IPS-18c (cell line): Measurements from ENCODE around the gene APAF1.

Experiments
- H3K4me3 ChIP-seq: 2 replicates; pipeline ENCODE4 v1.7.0; 2013; ENCODE audit warnings: low read depth, mild to moderate bottlenecking, low read length, moderate library complexity; ENCODE audit not compliant: insufficient read depth
- H3K9me3 ChIP-seq: one replicate; pipeline ENCODE4 v1.6.1; 2013; ENCODE audit warnings: mild to moderate bottlenecking, low read length, moderate library complexity; ENCODE audit not compliant: control insufficient read depth, insufficient read depth

Gene APAF1

DNA sequence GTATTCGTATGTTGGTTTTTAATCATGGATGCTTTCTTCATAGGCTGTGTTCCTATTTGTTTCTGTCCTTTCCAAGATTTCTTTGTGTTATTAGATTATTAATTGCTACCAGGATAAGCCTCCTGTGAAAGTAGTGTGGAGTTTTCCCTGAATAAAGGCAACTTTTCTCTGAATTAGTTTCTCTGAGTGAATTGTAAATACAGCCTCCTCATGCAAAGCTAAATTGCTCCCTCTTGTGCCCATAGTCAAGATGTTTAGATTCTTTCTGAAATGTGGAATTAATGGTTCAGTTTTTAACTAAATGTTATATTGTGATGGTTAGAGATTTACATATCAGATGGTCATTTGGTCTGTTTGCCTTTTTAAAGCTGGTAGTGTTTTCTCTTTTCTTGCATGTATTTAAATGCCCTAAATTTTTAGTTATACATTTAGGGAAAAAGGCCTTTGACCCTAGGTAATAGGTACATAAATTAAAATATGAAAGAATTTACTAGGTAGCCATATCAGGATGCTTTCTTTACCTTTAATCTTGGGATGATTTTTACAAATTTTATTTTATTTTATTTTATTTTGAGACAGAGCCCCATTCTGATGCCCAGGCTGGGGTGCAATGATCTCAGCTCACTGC, 8.9 kb downstream of the APAF1 start:
- Histone ChIP-seq H3K4me3 (no peak overlapping the region), H3K9me3 (no peaks in the 10 kb centered on the region)

DNA sequence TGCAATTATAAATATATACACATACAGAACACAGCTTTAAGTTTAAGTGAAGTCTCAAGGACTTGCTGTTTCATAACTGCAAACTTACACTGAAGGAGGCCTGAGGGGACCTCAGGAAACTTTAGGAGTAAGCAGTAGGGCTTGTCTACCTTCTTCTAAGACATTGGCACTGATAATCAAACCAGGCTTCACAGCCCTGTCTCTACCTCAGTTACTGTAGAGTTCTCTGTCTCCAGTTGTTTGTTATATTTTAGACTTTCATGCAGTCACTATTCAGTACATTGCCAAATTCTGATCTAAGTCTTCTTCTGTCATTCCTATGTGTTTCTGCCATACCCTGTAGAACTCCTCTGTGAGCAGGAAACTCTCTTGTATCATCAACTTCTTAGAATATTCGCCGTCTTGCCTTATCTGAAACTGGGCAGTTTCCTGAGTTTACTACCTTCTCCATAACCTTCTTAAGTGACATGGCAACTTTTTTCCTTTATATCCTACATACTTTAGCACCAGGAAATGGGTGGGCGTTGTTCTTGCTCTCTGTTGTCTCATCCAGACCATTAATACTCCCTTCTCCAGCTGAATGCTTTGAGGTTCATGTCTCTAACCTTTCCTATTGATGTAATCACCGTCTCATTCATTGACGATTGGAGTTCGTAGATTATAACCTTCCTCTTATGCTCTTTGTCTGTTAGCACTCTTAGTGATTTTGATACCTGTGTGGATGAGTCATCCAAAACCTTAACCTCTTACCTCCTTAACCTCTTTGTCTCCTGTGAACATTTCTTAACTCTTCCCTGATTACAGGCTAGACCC, 11.4 kb downstream of the APAF1 start:
- no peak overlapping the region for H3K4me3 ChIP-seq

DNA sequence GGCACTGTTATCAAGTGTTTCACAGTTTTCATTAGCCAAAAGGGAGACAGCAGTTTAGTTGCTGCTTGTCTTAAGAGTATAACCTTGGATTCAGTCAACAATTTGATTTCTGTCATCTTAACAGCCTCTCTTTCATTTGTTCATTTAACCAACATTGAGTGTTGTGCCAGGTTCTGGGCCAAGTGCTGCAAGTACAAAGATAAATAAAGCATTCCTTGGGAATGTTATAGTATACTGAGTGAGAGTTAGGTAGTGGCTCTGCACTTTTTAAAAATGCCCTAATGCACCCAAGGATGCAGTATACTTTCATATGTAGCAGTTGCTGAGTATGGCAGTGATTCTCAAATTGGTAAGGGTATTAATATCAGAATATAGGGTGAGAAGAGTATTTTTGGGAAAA, 15.4 kb downstream of the APAF1 start:
- no peaks in the 10 kb centered on the region for H3K9me3 ChIP-seq

More for the DNA sequence above, 11.4 kb downstream of the APAF1 start:
- no peaks in the 10 kb centered on the region for H3K9me3 ChIP-seq

DNA sequence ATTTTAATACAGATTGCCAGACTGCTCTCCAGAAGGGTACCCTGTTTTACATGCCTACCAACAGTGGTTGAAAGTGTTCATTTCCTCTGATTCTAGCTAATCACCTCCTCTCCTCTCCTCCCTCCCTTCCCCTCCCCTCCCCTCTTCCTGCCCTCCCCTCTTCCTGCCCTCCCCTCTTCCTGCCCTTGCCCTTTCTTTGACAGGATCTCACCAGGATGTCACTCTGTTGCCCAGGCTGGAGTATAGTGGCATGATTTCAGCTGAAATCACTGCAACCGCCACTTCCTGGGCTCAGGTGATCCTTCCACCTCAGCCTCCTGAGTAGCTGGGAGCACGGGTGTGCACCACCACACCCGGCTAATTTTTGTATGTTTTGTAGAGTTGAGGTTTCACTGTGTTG, 24.7 kb downstream of the APAF1 start:
- Histone ChIP-seq H3K4me3 (no peak overlapping the region), H3K9me3 (no peaks in the 10 kb centered on the region)

More for the DNA sequence above, 15.4 kb downstream of the APAF1 start:
- no peak overlapping the region for H3K4me3 ChIP-seq

DNA sequence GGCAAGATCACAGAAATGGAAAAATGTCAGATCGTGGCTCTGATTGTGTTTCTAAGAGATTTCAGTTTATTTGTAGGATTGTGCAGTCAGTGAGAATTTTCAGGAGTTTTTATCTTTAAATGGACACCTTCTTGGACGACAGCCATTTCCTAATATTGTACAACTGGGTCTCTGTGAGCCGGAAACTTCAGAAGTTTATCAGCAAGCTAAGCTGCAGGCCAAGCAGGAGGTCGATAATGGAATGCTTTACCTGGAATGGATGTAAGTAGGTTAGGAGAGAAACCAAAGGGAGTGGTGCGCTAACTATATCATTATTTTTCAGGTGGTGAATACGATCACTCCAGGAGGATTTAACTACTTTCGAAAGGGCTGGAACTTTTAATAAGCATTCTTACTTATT, 26.4 kb downstream of the APAF1 start:
- H3K9me3 ChIP-seq = no peaks in the 10 kb centered on the region
- H3K4me3 ChIP-seq = no peak overlapping the region

DNA sequence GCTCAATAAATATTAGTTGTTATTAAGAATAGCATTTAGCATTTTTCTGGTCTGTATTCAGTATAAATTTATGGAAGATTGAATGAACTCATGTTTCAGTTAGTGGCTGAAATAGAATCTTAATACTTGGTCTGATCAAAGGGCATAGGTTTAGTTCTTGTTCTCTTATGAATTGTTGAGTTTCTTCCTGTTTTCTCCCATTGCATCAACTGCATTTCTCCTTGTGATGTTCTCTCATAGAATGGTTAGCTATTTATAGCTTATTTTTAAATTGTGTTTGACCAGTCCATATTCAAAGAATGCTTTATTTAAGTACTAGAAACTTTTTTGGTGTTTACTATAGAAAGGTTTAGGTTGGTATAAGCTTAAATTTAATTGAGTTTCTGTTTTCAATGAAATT, 29.8 kb downstream of the APAF1 start:
- Histone ChIP-seq H3K9me3 (no peaks in the 10 kb centered on the region), H3K4me3 (no peak overlapping the region)

DNA sequence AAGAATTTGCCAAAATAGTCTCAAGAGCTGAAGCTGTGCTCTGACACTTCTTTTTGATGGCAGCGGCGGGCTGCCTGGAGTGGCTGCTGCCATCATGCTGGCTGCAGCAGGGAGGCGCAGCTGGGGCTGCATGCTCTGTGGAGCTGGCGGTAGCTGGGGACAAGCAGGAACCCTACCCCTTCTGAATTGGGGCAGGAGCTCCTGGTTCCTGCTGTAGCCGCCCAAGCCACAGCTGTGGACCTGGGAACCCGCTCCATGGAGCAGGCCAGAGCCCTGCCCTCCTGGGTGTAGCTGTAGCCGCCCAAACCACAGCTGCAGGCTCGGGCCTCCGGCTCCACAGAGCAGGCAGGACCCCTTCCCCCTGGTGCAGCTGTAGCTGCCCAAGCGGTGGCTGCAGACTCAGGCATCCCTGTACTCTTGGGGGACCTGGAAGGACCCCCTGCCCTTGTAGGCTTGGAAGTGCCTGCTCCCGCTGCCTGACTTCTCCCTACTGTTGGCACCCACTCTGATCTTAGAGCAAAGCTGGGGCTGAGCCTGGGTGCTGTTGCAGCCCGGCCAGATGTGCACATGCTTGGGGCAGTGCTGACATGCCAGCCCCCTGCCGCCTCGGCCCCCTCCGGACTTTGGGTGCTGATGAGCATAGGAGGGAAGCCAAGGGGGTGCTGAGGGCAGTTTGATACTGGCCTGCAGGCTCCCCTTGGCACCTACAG, 33.3 kb downstream of the APAF1 start:
- H3K9me3 ChIP-seq = peaks cover under 1% of the 10 kb centered on the region
- no peak overlapping the region for H3K4me3 ChIP-seq

DNA sequence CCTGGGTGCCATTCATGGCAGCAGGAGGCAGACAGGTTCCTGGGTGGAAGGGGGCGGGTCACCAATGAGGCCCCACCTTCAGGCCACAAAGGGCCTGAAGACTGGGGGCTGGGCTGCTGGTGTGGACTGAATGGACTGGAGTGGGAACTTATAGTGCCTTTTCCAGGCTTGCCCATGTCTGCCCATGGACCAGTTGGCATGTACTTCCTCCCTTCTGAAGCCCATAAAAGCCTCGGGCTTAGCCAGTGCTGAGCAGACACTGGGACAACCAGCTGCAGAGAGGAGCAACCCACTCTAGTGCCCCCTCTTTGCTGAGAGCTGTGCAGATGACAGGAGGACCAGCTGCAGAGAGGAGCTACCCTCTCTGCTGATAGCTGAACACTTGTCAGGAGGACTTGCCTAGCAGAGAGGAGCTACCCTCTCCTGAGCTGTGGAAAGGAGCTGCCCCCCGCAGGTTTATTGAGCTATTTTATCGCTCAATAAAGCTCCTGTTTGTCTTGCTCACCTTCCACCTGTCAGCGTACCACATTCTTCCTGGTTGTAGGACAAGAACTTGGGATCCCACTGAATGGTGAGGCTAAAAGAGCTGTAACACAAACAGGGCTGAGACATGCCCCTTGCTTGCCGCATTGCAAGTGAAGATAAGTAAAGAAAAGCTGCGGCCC, 34.0 kb downstream of the APAF1 start:
- H3K9me3 ChIP-seq = peaks cover 2% of the 10 kb centered on the region
- H3K4me3 ChIP-seq = no peak overlapping the region

DNA sequence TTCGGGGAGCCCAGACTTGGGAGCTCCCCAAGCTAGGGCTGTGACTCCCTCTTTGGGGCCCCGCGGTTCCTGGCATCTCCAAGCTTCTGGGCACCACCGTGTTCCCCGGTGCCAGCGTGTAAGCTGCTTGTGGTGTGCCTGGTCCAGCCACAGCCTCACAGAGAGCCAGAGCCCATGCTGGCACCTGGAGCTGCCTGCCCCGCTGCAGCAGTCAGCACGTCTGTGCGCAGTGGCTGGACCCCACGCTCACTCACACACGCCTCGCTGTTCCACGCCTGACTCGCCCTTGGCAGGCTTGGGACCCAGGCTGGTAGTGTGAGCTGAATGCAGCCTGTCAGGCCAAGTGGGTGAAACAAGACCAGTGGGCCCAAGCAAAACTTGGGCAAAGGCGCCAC, 34.5 kb downstream of the APAF1 start:
- Histone ChIP-seq H3K4me3 (no peak overlapping the region), H3K9me3 (peaks cover 2% of the 10 kb centered on the region)

DNA sequence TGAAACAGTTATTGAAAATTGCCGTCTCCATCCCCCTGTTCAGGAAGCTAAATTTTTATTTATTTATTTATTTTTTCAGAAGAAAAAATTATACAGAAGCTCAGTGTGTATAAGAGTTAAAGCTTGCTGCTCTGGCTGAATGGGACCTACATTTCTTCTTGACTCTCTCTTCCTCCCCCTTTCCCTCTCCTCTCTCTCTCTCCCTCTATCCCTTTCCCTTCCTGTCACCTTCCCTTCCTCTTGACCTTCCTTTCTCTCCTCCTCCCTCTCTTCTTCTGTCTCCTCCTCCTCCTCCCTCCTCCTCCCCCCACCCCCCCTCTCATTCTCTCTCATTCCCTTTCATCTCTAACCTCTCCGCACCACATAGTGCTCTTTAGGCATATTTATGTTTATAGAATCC, 39.1 kb downstream of the APAF1 start:
- peaks cover 2% of the 10 kb centered on the region for H3K9me3 ChIP-seq
- no peak overlapping the region for H3K4me3 ChIP-seq

DNA sequence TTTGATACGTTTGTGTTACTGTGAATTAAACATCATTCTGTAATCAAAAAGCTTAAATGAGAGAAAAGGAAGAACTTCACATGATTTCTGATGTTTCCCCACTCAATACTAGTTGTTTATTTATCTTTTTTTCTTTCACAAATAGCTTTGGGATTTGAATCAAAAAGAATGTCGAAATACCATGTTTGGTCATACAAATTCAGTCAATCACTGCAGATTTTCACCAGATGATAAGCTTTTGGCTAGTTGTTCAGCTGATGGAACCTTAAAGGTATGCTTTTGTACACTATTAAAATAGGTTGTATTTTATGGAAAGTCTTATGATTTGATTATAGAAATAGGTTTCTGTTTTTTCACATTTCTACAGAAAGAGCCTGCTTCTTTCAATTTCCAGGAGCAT, 41.5 kb downstream of the APAF1 start:
- Histone ChIP-seq H3K9me3 (peaks cover 2% of the 10 kb centered on the region), H3K4me3 (no peak overlapping the region)

DNA sequence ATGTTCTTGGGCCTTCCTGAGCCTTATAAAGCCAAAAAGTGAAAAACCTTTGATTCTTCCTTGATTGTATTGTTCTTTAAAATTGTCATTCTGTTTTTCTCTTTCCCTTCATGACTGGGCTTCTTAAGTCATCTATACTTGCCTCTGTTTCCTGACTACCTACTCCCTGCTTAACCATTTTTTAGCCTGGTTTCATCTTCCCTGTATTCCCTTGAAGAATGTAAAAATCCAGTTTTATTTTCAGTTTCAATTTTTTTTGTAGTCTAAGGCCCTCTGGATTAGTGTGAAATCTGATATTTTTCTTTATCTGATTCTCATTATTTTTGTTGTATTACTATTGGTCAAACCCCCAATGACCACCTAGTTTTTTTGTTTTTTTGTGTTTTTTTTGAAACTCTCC, 46.3 kb downstream of the APAF1 start:
- Histone ChIP-seq H3K9me3 (no peaks in the 10 kb centered on the region), H3K4me3 (no peak overlapping the region)

DNA sequence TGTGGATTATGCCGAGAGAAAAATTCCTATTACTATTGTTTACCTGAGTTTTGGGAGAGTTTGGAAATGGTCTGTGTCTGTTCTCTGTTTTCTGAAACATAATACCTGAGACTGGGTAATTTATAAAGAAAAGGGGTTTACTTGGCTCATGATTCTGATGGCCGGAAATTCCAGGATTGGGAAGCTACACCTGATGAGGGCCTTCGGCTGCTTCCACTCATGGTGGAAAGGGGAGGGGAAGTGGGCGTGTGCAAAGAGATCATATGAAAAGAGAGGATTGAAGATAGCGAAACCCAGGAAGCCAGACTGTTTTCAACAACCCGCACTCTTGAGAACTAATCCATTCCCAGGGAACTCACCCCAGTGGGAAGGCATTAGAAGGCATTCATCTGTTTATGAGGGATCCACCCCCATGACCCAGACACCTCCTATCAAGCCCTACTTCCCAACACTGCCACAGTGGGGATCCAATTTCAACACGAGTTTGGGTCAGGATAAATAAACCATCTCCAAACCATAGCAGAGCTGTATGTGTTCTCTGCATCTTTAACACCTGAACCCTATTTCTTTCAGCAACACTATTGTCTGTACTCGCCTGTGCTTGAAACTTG, 51.1 kb downstream of the APAF1 start:
- Histone ChIP-seq H3K4me3 (no peak overlapping the region), H3K9me3 (no peaks in the 10 kb centered on the region)

DNA sequence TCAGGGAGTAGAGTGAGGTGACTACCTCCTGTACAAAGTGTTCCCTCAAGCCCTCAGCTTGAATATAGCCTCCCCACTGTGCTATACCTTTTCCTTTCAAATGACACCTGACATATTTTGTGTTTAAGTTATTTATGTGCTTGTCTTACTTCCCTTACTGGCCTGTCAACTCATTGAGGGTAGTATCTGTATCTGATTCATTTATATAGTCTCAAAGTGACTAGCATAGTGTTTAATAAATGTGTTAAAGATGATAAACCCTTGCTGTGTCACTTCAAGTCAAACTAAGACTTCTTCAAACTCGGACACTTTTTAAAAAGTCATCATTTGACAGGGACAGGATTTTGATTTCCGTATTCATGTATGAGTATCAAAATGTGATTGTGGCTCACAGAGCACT, 52.1 kb downstream of the APAF1 start:
- Histone ChIP-seq H3K4me3 (no peak overlapping the region), H3K9me3 (no peaks in the 10 kb centered on the region)

DNA sequence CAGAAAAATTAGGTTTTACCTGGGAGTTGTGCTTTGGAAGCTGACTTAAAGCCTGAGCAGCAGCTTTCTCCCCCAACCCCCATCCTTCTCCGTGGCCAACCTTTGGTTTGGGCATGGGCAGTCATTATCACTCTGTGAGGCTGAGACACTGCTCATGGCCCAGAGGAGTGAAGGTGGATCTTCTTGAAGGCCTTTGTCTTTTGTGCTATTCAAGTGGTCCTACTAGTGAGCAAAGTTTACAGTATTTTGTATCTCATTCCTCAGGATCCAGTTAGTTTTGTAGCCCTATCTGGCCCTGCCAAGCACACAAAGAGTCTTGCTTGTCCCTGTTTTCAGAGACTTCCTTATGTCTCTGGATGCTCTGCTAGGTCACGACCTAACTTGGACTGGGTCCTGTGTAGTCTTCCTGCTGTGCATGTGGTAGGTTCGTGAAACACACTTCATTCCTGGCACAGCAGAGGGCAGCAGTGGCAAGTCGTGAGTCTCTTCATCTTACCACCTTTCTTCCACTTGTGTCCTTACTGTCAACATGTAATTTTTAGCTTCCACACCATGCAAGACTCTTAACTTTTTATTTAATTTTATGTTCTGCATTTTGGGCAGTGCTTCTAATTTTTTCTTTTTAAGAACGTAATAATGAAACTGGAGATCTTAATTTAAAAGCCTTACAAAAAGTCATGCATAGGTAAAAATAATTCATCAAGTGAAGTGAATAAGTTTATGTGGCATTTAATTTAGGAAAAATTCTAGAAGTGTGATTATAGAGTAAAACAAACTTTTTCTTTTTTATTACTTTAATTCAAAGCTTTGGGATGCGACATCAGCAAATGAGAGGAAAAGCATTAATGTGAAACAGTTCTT, 53.7 kb downstream of the APAF1 start:
- Histone ChIP-seq H3K4me3 (no peak overlapping the region), H3K9me3 (no peaks in the 10 kb centered on the region)

DNA sequence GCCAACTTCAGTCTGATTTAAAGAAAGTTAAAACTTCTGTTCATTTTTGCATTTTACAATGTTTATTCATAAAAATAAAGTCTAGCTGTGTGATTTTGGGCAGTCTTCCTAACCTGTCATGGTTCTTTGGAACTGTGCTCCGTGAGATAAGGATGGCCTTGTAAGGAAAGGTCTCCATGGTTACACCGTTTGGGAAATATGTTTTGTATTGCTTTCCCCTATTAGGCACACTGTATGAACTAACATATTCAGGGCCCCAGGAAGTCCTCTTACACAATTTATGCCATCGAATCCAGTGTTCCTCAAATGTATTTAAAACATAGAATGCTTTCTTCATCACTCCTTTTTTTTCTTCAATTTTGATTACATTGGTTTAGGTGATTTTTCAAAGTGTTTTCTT, 54.5 kb downstream of the APAF1 start:
- Histone ChIP-seq H3K9me3 (no peaks in the 10 kb centered on the region), H3K4me3 (no peak overlapping the region)
